ENCODE measurements around the gene DMWD.

The DMWD gene

GRCh38 chr19:45826934-45827333, 34.3 kb upstream of the DMWD start:
- no peak for TF ChIP-seq CTCF (IDR thresholded peaks at IDR 0.05; ENCODE audit: low read depth, low read length)
- H3K4me3 ChIP-seq (ENCODE audit: low read depth, low read length) = no peak overlapping the region

- TF ChIP-seq CTCF (IDR thresholded peaks at IDR 0.05; ENCODE audit: low read depth, low read length) = no peak
- no peak overlapping the region for H3K4me3 ChIP-seq (ENCODE audit: low read depth, low read length)
Measured at GRCh38 chr19:45825917-45826893, 33.6 kb upstream of the DMWD start.

- H3K4me3 ChIP-seq (ENCODE audit: low read depth, low read length) = no peak overlapping the region
- no peak for TF ChIP-seq CTCF (IDR thresholded peaks at IDR 0.05; ENCODE audit: low read depth, low read length)
Measured at GRCh38 chr19:45825263-45825605, 32.6 kb upstream of the DMWD start.

GRCh38 chr19:45824531-45825262, 32.1 kb upstream of the DMWD start:
- TF ChIP-seq CTCF (IDR thresholded peaks at IDR 0.05; ENCODE audit: low read depth, low read length) = no peak

GRCh38 chr19:45824041-45824471, 31.4 kb upstream of the DMWD start:
- TF ChIP-seq CTCF (IDR thresholded peaks at IDR 0.05; ENCODE audit: low read depth, low read length) = no peak

More at GRCh38 chr19:45824531-45825262, 32.1 kb upstream of the DMWD start:
- no peak overlapping the region for H3K4me3 ChIP-seq (ENCODE audit: low read depth, low read length)

GRCh38 chr19:45823182-45823581, 30.5 kb upstream of the DMWD start:
- no peak overlapping the region for H3K4me3 ChIP-seq (ENCODE audit: low read depth, low read length)
- no peak for TF ChIP-seq CTCF (IDR thresholded peaks at IDR 0.05; ENCODE audit: low read depth, low read length)

More at GRCh38 chr19:45824041-45824471, 31.4 kb upstream of the DMWD start:
- no peak overlapping the region for H3K4me3 ChIP-seq (ENCODE audit: low read depth, low read length)

- no peak overlapping the region for H3K4me3 ChIP-seq (ENCODE audit: low read depth, low read length)
- TF ChIP-seq CTCF (IDR thresholded peaks at IDR 0.05; ENCODE audit: low read depth, low read length) = no peak
Measured at GRCh38 chr19:45822716-45823115, 30.1 kb upstream of the DMWD start.
